Limb (tissue), 2 donors: ENCODE data around the gene SLC25A29.

ENCODE experiments used
- DNase-seq, 2 donors: peaks; one replicate each; pipeline ENCODE4 v3.0.0-alpha.2; 2016; ENCODE audit errors: extremely low spot score in 2 of 2

SLC25A29 gene

DNA sequence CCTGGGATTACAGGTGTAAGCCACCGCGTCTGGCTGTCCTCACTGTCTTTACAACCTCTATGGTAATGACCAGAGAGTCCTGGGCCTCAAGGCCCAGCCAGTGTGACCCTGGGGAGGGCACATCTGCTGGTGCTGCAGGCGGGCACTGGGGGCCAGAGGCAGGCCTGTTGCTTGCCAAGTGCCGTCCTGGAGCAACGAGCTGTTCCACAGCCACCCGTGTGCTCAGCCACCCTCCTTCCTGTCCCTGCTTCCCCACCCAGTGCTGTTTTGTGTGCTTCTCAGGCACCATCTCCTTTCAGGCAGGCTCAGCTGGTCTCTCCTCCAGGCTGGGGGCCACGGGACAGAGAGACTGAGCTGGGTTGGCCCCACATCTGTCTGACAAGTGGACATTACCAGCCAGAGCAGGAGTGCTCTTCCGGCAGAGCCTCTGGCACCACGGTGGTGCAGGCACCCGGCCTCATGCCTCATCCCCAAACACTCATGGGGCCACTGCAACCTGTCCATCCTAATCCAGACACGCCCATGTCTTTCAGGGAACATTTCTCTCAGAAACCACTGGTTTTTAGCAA lies 25.9 kb upstream of the SLC25A29 start:
- no peak for DNase-seq

DNA sequence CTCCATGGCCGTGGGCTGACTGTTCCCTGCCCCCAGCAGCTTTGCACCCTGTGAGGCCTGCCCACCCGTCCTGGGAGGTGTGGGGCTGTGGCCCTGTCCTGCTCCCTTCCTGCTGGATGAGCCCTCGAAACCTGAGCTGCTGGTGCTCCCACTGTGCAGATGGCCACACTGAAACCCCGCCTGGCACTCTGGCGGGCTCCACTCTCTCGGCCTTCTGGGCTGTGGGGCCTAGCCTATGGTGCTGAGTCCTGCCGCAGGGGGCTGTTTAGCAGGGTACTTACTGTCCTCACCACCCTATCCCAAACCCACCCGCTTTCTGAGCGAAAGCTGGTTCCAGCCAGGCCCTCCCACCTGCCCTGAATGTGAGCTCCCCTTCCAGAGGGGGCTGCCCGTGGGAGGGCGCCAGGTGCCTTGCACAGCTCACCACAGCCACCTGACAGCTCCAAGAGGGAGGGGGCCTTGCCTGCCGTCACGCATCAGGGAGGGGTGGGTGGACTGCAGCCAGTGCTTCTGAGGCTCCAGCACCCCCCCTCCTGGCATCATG lies 24.2 kb upstream of the SLC25A29 start:
- no peak for DNase-seq

DNA sequence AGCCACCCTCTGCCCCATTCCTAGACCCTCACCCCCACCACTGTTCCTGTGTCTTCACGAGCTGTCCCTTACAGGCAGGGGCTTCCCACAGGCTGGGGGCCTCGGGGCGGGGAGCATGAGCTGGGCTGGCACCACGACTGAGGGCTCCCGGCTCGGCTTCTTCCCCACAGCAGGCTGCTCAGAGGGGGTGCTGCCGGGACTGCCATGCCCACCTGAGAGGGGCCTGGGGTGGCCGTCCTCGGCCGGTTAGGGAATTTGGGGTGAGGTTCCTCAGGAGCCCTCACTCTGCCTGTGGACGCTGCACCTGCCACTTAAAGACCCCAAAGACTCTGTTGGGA lies 23.7 kb upstream of the SLC25A29 start:
- no peak for DNase-seq

DNA sequence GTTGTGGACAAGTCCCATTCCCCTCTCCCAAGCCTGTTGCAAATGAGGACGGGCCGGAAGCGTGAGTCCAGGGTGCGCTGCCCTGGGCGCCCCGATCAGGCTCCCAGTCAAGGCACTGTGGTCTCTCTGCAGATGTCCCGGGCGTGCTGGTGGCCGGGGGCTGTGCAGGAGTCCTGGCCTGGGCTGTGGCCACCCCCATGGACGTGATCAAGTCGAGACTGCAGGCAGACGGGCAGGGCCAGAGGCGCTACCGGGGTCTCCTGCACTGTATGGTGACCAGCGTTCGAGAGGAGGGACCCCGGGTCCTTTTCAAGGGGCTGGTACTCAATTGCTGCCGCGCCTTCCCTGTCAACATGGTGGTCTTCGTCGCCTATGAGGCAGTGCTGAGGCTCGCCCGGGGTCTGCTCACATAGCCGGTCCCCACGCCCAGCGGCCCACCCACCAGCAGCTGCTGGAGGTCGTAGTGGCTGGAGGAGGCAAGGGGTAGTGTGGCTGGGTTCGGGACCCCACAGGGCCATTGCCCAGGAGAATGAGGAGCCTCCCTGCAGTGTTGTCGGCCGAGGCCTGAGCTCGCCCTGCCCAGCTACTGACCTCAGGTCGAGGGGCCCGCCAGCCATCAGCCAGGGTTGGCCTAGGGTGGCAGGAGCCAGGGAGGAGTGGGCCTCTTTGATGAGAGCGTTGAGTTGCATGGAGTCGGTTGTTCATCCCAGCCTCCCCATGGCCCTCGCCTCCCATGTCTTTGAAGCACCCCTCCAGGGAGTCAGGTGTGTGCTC lies 23.2 kb upstream of the SLC25A29 start:
- DNase-seq: no peak

DNA sequence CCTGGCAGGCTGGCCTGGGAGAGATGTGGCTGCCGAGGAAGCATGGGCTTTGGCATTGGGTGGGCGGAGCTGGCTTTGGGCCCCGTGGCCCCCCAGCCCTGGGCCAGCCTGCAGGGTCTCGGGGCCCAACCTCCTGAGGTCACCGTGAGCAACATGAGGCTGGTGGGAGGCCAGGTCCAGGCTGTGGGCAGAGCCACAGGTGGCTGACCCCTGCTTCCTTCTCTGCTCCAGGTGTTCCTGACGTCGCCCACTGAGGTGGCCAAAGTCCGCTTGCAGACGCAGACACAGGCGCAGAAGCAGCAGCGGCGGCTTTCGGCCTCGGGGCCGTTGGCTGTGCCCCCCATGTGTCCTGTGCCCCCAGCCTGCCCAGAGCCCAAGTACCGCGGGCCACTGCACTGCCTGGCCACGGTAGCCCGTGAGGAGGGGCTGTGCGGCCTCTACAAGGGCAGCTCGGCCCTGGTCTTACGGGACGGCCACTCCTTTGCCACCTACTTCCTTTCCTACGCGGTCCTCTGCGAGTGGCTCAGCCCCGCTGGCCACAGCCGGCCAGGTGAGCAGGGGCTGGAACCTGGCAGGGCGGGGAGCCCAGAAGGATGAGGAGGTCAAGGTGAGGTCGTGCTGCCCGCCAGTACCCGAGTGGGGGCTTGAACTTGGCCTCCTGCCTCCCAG lies 22.4 kb upstream of the SLC25A29 start:
- no peak for DNase-seq

DNA sequence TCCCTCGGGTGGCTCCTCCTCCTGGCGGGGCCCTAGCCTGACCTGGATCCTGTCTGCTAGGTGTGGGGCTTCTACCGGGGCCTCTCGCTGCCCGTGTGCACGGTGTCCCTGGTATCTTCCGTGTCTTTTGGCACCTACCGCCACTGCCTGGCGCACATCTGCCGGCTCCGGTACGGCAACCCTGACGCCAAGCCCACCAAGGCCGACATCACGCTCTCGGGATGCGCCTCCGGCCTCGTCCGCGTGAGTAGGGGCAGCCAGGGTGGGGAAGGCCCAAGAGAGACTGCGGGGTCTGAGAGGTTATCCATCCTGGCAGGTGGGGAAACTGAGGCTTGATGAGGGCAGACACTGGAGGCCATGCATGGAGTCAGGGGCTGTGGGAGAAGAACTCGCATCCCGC lies 20.9 kb upstream of the SLC25A29 start:
- DNase-seq: no peak

DNA sequence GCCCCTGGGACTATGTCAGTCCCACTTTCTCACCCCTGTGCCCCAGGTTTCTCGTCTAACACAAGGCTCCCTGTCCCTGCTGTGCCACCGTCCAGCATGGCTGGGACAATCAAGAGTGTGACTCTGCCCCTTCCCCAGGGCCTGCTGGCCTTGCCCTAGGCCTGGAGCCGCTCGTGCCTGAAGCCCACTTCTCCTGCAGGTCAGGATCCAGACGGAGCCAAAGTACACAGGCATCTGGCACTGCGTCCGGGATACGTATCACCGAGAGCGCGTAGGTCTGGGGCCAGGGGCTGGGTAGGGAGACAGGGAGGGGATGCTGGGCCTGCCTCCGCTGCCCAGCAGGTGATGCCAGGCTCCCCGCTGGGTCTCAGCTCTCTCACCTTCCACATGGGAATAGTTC lies 19.7 kb upstream of the SLC25A29 start:
- no peak for DNase-seq

DNA sequence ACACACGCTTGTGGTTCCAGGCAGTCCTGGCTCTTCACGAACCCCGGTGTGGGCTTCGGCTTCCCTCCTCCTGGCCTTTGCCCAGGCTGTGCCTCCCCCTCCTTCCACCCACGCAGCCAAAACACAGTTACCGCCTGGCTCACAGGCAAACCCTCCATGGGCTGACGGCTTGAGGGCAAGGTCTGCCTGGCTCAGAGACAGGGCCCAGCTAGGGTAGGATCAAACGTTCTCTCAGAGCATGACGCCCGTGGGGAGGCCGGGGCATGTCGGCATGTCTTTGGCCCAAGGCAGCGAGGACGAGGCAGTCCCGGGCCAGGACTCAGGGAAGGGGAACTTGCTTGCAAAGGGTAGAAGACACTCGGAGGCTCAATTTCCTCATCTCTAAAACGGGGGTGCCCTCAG lies 19.0 kb upstream of the SLC25A29 start:
- no peak for DNase-seq

DNA sequence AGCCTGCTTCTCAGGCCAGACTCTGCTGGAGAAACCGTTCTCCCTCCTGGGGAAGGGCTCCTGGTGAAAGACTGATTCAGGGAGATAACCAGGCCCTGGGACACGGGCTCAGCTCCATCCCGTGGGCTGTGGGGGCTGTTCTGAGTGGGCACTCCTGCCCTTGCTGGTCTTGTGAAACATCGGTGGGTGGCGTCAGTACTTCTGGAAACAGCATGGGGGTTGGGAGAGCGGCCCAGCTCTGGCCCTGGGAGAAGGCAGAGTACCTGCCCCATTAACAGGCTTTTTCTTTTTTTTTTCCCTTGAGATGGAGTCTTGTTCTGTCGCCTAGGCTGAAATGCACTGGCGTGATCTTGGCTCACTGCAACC lies 17.7 kb upstream of the SLC25A29 start:
- no peak for DNase-seq

DNA sequence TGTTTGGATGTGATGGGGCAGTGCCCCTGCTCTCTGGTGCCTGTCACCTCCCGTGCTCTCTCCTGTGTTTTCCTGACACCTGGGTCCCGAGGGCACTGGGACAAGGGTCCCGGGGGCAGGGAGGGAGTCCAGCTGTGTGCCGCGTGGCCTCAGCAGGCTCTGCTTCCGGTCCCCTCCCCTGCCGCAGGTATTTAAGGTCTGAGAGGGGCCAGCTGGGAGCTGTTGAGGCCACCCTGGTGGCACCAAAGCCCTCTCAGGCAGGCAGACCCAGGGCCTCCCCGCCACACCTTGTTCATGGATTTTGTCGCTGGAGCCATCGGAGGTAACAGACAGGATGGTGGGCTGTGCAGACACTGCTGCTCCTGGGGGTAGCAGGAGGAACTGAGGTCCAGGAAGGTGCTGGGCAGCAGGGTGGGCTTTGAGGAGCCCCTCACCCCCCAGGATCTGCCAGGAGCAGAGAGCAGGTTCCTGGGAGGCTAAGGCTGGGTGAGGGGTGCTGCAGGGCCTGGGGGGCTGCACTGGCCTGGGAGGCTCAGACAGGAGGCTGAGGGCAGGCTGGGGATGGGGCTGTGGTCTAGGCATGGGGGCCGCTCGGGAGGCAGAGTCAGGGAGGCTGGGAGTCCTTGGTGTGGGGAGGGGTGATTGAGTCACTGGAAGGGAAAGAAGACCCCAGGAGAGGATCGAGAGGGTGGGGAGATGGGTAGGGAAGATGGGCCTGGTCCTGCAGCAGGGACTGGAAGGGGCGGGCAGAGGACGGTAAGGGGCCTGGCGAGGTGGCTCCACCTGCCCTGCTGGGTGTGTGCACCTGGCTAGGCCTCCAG lies 17.1 kb upstream of the SLC25A29 start, which contains the start of gene SLC25A47:
SLC25A47 (plus strand) TSS at position 219 of the 821 bp plus-strand sequence; CDS start at position 295, 76 bp downstream.
- DNase-seq: no peak

DNA sequence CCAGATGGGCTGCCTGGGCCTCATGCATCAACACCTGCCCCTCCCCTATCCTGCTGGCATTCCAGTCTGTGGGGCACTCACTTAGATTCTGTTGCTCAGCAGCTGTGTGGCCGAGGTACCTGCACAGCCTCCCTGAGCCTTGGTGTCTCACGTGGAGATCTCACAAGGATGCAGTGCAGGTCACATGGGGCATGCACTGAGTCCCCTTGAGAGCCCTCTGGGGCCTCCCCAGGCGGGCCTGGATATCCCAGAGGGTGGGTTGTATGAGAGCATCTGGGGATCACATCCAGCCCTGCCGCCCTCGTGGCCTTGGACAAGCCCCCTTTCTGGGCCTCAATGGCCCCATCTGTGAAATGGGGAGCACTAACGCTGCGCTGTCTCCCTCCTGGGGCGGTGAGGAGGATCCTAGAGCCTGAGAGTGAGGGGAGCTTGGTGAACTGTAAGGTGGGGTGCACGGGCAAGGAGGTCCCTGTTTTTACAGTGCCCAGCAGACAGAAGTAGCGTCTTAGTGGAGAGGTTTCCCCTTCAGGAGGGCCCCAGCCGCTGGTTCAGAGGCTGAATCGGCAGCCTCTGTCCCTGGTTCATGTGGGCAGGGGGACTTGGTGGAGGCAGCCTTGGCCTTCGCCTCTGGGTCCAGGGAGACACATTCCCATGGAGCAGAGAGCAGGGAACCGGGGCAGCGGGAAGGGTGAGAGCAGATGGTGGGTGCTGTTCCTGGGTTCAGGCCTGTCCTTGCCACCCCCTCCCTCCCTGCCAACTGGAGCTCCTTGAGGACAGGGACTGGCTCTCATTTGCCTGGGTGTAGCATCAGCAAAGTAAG lies 16.1 kb upstream of the SLC25A29 start:
- DNase-seq: no peak

DNA sequence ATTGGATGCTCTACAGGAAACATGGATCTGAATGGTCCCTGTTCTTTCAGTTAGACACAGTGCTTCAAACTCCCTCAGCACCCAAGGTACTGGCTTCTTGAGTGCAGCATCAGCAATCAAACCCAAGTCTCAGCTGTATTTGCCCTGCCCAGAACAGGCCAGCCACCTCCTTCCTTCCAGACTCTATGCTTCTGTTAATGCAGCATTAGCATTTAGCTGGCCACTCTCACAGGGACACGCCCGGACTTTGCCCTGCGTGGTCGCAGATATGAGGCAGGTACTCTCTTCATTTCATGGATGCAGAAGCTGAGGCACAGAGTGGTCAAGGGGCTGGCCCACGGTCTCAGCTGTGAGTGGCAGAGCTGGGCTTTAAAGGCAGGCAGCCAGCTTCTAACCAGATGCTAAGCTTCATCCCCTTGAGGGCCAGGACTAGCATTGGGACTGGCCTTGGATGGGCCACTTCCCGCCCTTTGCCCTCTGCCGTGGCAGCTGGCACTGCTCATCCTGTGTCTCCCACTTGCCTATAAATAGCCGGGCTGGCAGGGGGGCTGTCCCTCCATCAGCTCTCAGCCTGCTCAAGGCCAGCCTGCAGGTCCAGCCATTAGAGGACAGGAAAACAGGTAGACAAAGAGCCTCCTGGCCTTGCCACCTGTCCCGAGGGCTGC lies 15.4 kb upstream of the SLC25A29 start:
- no peak for DNase-seq

DNA sequence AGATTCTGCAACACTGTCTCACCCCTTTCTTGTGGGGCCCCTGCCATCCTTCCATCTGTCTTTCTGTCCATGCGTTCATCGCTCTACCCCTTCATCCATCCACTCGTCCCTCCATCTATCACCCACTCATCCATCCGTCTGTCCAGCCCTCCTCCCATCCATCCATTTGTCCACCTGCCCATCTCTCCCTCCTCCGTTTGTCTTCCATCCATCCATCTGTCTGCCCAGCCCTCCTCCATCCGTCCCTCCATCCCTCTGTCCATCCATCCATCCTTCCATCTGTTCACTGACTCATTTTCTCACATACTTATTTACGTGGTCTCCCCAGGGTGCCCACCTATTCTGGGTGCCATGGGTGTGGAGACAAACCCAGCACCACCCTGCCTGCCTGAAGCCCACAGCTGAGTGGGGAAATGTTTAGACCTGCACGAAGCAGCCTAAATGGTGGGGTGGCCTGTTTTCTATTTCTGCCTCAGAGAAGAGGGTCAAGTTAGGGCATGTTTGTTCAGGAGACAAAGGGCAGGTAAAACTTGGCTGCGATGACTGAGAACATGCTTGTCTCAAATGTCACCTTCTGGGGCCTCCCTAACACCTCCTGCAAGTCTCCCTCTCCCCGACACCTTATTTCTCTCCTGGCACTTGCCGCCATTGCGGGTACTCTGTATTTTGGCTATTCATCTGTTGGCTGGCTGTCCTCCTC lies 14.1 kb upstream of the SLC25A29 start:
- DNase-seq: no peak

DNA sequence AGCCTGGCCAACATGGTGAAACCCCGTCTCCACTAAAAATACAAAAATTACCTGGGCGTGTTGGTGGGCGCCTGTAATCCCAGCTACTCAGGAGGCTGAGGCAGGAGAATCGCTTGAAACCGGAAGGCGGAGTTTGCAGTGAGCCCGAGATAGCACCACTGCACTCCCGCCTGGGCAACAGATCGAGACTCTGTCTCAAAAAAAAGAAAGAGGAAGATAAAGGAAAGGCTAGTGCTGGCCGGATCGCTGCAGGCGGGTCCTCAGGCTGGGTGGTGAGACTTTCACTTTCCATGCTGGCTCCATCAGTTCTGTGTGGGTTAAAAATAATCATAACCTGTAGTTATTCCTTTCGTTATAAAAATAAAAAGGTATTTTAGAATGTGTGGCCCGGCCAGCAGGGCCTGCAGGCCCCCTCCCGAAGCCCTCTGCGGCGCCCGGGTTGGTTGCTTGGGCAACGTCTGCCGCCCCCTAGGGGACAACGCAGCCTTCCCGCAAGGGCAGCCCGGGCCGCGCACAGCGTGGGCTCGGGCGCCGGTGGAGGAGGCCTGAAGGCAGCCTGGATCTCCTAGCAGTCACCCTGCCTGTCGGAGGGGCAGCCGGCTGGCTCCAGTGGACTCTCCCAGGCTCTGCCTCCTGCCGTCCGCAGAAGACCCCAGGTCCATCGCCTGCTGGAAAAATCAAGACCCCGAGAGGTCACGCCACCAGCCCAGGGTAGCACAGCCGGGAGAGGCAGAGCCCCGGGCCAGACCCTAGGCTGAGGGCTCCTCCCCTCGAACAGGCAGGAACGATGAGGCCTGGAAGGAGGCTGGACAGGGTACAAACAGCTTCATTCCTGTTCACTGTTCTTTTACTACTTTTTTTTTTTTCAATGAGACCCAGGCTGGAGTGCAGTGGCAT lies 11.9 kb upstream of the SLC25A29 start:
- DNase-seq: peak in 1 of 2 donors; percentile 62

DNA sequence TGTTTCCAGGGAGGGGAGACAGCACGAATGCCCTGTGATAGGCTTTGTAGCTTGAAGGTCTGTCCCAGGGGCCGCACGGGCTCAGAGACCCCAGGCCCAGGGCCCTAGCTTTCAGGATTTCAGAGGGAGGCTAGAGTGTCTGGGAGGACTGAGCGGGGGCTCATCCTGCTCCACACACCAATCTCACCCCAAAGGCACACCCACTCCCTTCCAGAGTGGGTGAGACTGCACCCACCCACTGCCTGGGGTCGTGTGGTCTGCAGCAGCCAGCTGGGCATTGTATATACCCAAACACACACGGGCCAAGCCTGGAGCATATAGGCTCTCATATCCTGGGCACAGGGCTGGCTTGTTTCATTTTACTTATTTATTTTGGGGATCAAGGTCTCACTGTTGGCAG lies 11.1 kb upstream of the SLC25A29 start:
- no peak for DNase-seq

DNA sequence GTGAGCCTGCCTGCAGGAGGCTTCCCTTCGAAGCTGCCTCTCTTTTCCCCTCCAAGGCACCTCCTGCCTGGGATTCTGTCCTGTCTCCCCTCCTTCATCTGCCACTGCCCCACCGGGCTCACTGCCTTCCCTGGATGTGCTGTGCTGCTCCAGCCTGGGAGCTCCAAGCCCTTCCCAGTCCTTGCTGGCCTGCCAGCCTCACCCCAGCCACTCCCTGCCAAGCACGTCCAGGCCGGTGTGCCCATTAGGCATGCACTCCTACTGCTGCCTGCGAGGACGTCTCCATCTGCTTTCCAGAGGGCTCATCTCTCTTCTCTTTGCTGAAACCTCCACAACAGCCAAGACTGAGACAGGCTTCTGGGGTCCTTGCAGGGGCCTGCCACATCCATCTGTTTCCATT lies 8.5 kb upstream of the SLC25A29 start:
- no peak for DNase-seq

DNA sequence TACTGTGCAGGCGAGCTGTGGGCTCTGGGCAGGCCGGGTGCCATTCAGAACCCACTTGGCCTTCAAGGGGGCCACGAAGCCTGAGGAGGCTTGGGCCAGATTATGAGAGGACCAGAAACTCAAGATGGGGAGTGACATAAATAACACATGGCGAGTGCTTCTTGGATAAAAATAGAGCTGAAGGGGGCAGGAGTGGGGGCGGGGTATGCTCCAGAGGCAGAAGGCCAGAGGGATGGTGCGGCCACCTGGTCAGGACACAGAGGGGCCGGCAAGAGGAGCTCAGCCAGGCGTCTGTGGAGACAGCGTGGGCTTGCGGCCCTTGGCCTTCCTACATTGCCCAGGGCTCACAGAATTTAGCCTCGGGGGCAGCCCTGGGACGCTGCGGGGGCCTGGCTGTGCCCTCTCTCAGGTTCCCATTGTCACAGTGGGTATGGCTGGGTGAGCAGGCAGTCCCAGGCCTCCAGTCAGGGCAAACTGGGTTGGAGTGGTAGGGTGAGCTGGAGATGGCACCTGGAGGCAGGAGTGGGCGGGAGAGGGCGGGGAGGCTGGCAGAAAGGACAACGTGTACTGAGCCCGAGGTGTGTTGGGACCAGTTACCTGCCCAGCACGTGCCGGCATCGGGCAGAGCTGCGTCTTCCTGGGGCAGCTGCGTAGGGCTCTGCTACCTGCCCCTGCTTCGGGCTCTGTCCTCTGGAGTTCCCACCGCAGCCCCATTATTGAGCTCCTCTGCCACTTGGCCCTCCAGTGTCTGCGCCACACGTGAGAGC lies 7.4 kb upstream of the SLC25A29 start:
- peak in 1 of 2 donors; percentile 30 for DNase-seq

DNA sequence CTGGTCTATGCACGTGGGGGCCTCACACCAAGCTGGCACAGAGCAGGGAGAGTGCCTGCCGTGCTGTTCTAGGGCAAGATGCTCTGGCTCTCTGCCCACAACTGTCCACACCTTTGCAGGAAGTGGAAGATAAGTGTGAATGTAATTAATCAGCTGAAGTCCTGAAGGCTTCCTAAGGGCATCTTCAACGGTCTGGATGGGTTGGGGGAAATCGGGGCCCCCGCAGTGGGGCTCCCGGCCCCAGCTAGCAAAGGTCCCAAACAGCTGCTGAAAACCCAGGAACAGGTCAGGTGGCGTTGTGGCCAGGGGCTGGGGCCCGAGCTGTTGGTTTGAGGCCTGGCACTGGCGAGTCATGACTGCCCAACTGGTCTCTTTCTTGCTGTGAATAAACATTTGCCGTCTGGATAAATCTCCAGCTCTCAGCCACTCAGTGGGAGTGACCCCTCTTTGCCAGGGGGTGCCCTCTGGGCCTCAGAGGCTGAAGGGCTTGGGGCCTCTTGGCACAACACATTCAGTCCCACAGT lies 6.7 kb upstream of the SLC25A29 start:
- DNase-seq: no peak
